PC-3 (cell line): ENCODE data around the gene USP19.

Source experiments
- CTCF ChIP-seq: fragments of 300-600 bp; sonication (generic); conservative IDR thresholded peaks from 2 replicates; pipeline ENCODE4 v1.5.1; 2017; ENCODE audit warnings: antibody characterized with exemption, low read depth, mild to moderate bottlenecking, low read length
- EZH2 ChIP-seq: fragments of 300-600 bp; sonication (generic); IDR thresholded peaks from one replicate; pipeline ENCODE4 v1.6.1; 2017; ENCODE audit warnings: antibody characterized with exemption, mild to moderate bottlenecking, low read length; ENCODE audit not compliant: unreplicated experiment
- EZH2phosphoT487 ChIP-seq: fragments of 300-600 bp; sonication (generic); IDR thresholded peaks from 2 replicates; pipeline ENCODE4 v1.6.1; 2018; ENCODE audit warnings: mild to moderate bottlenecking, antibody characterized with exemption, low read length, borderline replicate concordance

- TF ChIP-seq CTCF (no peak), EZH2 (no peak), EZH2phosphoT487 (no peak)
Observed at GRCh38 chr3:49119439-49119838, 1.2 kb downstream of the USP19 start.
